Stimulated activated CD4-positive, alpha-beta T cell treated with anti-CD3 and anti-CD28 coated beads, Interleukin-12 subunit alpha, Interleukin-12 subunit beta, amount 100 ng/mL, for 4 hours (primary cell): ENCODE measurements around the gene PBX1.
"Not testable (repeated sequence)": the region's sequence is repeated elsewhere in the genome, so short reads cannot be mapped to it uniquely, and the experiment has no call there.

Source experiments
- DNase-seq: peaks from one replicate; pipeline ENCODE4 v3.0.0-alpha.2; 2020

The PBX1 gene

DNA sequence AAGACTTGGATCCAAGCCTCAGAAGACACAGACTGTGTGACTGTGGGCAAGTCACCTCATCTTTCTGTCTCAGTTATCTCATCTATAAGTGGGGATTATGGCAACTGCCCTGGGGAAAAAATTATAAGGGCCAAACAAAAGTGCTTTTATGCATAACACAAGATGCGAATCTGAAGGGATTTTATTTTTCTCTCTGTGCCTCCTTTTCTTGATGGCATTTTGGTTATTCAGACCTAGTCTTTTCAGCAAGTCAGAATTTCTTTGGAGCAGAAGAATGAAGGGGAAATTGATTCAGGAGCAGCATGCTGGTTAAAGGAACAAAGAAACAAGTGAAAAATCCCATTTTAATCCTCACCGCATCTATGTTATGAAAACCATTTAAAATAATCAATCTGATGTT is 86.9 kb downstream of the PBX1 start:
- no peak for DNase-seq

DNA sequence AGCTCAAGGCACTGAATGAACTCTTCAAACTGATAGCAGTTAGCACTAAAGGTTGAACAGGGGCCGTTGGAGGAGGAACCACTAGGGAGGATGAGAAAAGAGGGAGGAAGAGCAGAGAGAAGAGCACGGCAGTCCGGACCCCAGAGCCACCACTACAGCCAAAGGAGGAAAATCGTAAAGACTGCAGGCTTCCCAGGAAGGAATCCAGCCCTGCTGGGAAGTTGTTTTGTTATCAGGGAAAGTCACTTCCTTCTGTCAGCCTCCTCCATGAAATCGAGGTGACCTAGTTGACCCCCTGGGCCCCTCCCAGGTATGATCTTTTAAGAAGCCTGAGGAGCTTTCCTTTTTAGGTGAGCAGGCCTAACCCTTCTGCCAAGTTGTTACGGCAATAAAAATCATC is 88.2 kb downstream of the PBX1 start:
- no peak for DNase-seq

DNA sequence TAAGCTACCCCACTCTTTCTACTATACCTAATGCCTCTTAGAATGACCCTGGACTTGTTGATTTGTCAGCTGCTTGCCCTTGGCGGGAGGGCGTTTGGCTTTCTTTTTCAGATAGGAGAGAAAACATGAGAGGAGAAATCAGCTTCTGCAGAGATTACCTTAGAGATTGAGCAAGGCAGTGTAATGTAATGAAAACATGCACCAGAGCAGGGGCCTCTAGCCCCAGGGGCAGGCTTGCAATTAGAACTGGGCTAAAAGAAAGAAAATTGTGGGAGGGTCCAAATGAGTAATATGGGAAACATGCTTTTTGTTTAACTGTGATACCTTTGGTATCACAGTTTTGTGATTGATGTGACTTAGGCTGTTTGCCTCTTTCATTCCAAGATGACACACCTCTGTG is 89.7 kb downstream of the PBX1 start:
- no peak for DNase-seq

DNA sequence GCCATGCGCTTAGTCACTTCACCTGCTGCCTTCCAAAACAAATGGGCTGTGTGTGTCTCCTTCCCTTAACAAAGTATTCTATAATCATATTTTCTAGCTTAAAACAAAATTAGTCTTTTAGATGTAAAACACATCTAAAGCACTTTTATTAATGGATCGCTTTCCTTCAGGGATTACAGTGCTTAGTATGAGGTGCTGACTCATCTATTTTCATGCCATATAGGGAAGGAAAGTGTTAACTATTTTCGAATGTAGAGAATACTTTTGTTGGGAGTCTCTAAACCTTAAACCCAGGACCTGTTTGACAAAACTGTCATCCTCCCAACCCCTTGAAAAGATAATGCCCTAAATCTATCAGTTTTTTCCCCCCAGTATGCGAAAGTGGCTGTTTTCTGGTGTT is 90.2 kb downstream of the PBX1 start:
- no peak for DNase-seq

DNA sequence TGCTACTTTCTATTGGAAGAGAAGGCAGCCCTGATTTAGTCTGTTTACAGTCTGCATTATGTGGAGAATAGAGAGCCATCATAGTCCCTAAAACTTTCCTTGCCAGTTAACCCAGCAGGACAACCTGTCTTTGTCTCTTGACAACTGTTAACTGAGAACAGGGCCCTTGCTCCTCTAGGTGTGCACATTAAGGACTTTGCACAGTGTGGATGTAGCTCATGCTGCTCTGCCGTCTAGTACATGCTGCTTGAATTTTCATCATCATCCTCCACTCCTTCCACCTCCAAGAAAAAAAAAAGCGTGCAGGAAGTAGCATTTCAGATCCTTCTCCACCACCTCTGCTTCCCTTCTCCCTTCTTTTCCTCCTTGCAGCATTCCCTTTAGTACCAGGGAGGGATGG is 91.5 kb downstream of the PBX1 start:
- no peak for DNase-seq

DNA sequence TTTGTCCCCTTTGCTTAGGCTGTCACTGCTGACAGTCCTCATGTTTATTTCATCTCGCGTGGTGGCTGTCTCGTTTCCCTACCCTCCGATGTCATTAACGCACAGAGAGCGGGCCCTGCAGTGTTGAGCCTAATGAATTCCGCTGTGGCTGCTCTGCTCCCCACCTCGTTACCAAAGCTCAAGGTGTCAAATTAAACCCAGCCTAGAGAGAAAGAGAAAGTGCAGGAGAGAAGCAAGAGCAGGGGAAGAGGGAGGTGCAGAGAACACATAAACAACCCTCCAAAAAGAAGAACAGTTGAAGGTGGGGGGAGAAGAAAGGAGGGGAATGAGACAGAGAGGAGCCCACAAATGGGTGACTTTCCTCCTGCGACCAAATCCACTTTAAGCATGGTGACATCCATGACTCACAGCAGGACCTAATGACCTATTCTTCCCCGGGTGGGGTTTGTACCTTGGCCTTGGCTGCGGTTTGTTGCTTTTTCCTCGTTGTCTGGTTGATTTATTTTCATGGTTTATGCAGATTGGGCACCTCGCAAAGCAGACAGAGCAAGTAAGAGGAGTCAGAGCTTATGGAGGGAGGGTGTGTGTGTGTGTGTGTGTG is 92.5 kb downstream of the PBX1 start:
- DNase-seq, result no peak

DNA sequence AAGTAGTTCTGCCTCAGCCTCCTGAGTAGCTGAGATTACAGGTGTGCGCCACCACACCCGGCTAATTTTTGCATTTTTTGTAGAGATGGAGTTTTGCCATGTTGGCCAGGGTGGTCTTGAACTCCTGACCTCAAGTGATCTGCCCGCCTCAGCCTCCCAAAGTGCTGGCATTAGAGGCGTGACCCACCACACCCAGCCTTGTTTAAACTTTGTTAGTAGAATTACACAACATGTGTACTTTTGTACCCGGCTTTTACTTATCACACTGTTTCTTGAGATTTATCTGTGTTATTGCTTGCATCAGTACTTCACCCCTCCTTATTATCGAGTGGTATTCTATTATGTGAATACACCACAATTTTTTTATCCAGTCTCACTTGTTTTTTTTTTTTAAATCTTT is 94.0 kb downstream of the PBX1 start:
- not testable (repeated sequence) for DNase-seq

DNA sequence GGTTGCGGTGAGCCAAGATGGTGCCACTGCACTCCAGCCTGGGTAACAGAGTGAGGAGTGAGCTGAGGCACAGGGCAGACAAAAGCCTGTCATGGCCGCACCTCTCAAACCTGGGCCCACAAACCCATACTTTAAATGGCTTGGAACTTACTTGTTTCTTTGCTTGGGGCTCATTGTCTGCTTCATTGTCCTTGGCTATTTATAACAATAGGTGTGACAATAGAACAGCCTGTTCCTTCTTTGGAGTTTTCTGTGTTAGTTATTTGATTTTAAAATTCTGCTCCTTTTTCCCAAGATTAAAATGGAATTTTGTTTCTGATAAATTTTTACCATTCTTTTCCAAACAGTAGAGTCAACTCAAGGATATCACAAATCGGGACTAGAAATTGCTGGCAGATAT is 94.7 kb downstream of the PBX1 start:
- DNase-seq, result no peak

DNA sequence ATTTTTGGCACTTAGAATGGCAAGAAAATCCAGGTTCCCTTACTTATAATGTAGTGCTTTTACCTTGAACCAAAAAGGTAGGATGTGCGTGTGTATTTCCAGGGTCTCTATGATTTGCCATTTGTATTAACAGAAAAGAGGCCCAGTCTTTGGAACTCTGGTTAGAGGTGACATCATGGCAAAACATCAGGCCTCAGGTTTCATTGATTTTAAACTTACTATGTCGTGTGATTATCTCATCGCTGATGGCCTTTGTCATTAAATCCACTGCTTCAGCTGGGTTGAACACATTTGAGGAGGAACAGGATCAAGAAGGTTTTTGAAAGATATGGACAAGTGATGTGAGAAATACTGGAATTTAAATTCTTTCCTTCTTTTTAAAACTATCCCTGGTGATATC is 95.2 kb downstream of the PBX1 start:
- DNase-seq, result no peak

DNA sequence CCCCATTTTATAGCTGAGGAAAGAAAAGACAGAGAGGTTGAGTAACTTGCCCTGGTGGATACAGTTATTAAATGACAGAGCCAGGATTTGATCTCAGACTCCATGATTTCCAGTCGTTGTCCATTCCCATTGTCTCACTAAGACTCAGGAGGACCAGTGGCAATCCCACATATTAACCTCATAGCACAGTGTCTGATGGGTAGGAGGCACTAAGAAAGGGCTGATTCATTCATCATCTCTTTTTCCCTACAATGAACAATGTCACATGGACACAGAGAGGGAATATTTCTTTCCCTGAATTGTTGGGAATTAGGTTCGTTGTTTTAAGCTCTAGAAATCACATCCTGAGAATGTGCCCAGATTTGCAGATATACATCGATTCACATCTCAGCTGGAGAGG is 99.9 kb downstream of the PBX1 start:
- DNase-seq, result no peak

DNA sequence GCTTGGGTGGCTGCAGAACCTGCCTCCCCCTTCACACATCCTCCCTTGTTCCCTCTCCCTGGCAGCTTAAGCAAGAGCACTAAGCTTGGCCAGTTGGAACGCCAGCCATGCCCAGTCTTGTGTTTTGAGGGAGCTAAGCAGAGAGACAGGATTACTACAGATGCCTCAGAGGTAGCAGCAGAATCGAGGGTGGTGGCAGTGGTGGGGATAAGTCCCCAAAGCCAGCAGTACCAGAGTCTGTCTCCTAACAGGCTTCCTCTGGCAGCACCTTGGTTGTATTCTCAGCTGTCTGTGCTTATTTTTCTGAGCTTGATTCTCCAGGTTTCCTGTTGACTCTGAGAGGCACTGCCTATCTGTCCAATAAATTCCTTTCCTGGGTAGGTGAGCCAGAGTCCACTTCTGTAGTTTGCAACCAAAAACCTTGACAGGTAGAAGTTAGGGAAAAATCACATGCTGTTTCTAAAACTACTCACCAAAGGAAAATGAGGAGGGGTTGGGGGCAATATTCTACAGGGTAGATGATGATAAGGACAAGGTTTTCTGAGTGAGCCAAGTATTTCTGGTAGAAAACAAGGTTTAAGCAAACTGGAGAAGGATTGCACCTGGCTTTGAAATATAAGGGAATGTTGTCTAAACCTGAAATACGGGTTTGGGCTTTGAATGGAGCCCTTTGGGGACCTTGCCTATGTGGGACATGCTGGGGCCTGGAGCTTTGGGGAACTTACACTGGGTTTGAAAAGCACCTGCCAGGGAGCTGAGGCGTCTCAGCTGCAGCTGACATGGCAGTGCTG is 100.8 kb downstream of the PBX1 start:
- DNase-seq, result no peak

DNA sequence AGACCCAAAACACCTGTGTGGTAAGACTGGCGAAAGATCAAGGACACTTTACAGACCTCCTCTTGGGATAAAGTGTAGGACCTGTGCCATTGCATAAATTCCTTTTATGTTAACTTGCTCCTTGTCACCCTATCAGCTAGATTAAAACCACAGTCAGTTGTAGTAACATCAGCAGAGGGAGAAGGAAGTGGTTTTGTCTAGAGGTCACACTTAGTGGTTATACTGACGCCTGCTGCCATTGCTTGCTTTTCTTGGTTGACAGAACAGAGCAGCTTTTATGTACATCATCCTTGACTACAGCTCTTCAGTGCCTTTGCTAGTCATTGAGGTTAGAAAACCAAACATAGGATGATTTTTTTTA is 101.4 kb downstream of the PBX1 start:
- no peak for DNase-seq

DNA sequence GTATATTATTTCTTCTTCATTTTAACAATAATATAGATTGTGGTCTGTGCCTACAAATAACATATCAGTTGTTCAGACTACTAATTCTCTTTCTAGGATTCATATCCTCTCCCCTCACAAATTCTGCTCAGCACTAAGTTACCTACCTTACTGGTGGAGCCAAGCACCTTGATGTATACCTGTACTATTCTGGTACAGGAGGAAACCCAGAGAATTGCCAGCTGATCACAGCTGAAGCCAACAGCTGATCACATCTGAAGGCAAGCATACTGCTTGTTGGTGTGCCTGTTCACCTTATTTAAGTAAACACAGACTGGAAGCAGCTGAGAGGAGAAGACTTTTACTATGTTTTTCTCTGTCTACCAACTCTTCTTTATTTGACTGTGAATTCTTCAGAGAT is 101.8 kb downstream of the PBX1 start:
- no peak for DNase-seq

DNA sequence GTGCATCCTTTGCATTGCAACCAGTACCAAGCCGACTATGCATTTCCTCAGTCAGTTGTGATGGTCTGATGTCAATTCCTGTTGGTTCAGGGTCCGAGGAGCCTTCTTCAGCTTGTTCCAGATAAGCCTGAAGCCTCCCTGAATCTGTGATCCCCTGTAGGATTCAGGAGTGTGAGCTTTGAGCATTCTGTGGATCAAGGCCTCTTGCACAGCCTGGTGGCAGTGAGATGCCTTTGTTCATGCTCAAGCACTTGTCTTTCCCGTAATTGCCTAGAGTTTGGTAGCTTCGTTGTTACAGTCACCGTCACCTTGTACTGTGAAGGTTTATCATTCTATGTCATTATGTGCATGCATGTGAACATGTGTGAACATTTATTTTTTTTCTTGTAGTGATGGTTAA is 103.5 kb downstream of the PBX1 start:
- no peak for DNase-seq

DNA sequence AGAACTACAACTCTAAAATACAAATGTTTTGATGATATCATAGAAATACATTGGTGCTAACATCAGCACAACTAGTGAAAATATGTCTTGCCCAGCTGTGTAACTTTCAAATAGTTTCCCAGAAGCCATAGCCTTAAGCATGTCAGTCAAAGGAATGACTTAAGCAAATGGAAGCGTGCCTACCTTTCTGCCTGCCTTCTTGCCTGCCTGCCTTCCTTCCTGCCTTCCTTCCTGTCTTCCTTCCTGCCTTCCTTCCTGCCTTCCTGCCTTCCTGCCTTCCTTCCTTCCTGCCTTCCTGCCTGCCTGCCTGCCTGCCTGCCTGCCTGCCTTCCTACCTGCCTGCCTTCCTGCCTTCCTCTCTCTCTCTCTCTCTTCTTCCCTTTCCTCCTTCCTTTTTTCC is 104.0 kb downstream of the PBX1 start:
- DNase-seq, result no peak

DNA sequence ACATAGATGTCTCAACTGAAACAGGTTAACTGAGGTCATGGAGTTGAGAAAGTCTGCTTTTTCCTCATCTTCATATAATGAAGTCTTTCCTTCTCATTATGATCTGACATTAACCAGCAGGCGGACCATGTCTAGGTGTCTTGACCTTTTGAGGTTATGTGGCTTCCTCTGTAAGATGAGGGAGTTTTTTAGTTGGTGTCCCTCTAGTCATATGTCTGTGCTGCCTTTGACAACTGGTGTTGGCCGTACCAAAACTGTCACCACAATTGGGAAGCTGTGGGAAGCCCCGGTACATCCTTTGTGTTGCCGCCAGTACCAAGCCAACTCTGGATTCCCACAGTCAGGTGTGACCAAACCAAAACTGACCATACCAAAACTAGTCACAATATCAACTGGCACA is 105.1 kb downstream of the PBX1 start:
- DNase-seq, result no peak

DNA sequence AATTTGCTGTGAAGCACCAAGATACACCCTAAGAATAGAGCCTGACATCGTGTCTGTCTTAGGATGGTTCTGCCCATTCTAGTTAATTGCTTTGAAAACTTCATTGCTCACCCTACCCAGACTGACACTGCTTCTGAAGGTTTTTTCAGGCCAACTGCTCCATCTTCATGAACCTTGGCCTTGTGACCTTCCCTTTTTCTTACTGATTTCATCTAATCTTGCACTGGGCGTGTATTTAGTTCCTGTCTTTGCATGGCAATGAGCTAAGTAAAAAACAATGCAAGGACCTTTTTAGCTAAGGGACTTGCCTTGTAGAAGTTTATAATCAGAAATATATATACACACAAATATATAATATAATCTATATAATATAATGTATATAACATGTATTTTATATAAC is 108.0 kb downstream of the PBX1 start:
- no peak for DNase-seq

DNA sequence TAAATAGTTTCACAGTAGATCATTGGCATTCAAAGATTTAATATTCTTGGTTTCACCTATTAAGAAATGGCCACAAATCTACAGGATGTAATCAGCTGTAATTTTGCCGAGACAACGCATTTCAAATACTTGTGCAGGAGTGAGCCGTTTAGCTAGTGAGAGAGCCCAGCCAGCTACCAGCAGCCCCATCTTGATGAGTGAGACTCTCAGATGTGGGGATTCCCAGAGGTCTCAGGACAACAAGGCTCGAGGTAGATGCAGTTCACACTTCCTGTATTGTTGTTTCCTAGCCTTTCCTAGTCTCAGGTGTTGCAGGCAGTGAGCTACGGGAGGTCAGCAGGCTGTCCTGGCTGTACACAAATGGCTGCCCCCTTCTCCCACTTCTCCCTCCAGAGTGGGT is 108.6 kb downstream of the PBX1 start:
- DNase-seq, result no peak

DNA sequence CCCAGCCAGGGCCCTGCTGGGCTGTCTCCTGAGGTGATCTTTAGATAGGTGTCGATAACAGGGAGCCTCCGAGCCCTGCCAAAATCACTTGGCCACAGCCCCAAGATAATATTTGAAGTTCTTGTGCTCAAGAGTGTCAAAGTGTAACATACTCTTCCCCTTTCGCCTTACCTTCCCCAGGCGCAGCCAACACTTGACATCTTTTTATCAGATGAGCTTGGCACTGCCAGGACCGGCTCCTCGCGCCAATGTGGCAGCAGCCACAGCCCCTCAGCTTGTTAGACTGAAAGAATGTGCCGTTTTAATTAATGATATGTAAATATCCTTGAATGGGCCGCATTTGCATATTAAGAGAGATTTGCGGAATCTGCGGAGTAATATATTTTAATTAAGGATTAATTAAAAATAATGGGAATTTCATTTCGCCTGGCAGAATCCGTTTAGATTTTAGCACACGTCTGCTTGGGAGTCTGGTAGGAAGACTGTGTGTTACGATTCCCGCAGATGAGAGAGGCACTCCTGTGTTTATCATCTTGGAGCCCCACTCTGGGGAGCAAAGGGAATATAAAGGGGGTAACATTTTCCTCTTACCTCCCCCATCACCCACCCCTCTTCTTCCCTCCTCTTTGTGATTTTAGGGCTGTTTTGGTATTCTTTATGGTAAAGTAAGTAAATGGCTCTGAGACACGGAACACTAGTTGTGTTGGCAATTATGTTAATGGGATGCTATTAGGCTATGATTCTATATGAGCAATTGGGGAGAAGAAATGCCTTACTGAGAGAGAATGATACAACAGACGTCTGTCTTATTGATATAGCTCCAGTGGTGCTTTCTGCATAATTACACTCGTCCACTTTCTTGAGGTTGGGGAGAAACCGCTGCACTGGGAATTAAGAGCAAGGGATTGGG is 109.8 kb downstream of the PBX1 start:
- no peak for DNase-seq

DNA sequence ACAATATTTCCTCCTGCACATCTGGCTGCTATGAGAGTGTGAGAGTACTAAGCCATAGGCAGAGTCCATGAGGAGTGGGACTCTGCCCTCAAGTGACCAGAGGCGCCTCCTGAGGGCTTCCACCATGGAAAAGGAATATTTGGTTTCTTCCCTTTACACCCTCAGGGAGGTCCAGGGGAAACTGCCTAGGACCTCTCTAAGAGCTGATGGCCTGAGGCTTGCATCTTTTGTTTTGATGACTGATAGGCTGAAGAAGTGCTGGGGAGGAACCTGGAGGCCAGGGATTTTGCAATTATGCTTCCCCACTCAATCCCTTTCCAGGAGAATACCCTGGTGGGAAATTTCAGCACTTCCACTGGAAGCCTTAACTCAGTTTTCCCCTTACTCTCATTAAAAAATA is 111.0 kb downstream of the PBX1 start:
- no peak for DNase-seq

DNA sequence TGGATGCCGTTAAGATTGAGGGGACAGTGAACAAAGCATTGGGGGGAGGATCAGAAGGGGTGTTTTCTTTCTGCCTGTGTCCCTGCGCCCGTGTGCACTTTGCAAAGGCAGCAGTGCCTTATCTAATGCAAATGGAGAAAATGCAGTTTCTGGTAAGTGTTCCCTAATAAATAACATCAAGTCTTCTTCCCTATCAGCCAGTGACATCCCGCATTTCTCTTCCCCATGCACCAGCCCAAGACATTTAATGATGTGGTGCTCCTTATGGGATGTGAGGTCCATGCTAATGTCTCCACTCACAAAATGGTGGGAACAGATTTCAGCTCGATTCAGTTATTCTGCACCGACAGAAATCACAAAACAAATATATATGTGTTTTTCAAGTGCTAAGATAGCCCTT is 111.8 kb downstream of the PBX1 start:
- no peak for DNase-seq

DNA sequence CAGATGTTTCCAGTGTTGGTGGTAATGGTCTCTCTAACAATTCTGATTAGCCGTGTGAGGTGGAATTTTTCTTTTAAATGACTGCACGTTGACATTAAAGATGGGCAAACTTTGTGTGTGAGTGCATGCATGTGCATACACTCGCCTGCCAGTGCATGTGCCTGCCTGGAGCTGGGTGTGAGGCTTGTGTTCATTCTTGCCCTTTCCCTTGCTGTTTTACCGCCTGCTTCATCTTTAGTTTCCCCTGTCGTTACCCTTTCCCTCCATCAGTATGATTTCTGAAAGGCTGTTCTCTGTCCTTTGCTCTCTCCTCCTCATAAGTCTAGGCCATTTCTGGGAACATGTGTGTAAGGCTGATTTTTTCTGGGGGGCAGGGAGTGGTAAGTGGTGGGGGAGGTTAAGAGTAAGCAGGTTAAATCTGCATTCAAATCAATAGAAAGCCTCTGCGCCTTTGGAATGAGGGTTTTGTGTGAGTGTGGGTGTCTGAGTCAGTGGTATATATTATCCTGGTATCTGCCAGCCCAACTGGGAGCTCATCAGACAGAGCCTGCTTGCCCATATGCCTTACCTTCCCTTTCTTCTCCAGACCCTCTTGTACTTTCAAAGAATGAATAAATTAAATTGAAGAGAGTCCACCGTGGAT is 112.5 kb downstream of the PBX1 start:
- no peak for DNase-seq

DNA sequence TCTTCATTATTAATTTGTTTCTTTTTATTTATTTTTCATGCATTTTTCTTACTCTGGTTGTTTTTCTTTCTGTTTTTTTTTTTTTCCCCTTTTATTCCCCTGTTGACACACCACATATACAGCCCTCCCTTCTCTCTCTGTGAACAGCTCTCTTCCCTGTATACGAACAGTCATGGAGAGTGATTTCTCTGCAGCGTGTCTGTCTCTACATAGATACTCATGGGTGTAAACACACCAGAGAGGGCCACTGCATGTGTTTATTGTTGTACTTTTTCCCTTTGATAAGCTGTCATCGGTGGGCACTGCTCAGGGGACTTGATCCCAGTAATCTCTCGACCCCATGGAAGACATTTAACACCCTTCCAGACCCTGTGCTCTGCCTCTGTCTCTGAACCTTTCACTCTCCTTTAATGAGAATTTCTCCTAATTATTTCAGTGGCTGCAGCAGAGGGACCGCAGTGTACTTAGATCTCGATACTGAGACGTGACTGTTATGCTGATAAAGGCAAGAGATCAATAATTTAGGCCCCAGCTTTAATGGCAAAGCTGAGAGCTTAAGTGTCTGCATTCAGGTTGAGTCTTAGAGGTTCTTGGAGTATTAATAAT is 113.1 kb downstream of the PBX1 start:
- DNase-seq, result no peak
